GM04503 (cell line): Measurements from ENCODE around the gene GRID1.
"Not testable (repeated sequence)": the region's sequence is repeated elsewhere in the genome, so short reads cannot be mapped to it uniquely, and the experiment has no call there.

Experiments used
- DNase-seq: peaks from one replicate; pipeline ENCODE4 v3.0.0-alpha.2; 2012; ENCODE audit warnings: low read depth

Gene GRID1

DNA sequence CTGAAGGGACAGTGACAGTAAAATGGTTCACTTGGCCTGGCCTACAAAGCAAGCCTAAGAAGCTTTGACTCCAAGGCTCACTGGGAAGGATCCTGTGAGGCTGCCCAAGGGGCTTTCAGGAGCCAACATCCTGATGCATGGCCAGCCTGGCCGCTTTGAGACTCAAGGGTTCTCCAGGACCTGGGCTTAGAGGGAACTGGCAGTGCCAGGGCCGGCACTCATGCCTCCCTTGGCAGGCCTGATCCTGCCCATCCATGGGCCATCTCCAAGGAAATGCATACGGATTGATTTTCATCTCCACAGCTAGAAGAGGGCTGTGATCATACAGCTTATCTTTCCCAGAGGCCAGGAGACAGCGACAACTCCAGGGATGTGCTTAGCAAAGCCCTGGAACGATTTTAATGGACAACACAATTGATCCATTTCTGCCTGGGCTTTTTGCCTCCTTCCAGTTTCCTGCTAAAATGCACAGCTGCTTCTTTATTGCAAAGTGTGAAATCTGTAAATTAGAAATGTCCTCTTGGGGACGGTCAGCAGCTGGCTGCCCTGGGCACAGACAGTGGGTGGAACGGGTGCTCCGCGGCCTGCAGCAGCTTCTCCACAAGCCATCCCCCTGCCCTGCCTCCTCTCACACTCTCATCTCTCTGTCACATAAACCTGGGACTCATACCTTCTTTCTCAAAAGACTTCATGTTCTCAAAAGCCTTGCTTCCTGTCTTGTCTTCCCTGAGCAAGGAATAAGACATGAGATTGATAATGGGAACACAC lies 288.5 kb downstream of the GRID1 start:
- no peak for DNase-seq

DNA sequence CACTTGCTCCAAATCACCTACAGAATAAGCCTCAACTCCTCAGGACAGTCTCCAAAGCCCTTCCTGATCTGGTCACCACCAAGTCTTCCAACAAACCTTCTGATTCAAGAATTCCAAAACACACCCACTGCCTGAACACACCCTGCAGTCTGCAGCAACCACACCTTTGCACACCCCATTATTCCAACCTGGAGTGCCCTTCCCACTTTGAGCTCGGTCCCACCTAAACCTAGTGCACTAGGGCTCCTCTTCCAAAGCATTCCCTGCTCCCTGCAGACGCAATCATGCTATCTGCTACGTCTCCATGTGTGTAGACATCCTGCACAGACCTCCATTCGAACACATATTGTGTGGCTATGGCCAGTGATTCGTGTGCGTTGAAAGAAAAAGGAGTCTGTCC lies 289.3 kb downstream of the GRID1 start:
- DNase-seq = no peak

DNA sequence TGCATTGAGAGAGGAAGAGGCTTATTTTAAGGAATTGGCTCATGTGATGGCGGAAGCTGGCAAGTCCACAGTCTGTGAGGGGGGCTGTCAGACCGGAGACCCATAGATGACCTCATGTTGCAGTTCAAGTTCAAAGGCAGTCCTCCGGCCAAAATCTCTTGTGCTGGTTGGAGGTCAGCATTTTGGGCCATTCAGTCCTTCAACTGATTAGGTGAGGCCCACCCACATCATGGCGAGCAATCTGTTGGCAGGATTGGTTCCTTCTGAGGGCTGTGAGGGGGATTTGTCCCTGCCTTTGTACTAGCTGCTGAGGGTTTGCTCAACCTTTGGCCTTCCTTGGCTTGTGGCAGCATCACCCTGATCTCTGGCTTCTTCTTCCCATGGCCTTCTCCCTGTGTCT lies 290.1 kb downstream of the GRID1 start:
- DNase-seq = not testable (repeated sequence)

DNA sequence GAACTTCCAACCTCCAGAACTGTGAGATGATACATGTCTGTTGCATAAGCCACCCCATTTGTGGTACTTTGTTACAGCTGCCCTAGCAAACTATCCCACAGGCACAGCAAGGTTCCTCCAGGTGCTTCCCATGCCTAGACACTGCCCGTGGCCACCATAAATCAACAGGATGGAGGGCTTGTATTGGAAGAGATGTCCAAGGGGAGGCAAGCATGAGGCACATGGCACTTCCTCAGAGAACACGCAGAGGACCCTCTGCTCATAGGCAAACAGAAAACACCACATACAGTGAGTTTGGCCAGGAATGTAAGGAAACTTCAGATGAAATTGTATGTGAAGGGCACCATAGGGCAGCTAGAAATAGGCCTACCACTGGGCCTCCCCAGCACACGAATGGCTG lies 291.1 kb downstream of the GRID1 start:
- no peak for DNase-seq

DNA sequence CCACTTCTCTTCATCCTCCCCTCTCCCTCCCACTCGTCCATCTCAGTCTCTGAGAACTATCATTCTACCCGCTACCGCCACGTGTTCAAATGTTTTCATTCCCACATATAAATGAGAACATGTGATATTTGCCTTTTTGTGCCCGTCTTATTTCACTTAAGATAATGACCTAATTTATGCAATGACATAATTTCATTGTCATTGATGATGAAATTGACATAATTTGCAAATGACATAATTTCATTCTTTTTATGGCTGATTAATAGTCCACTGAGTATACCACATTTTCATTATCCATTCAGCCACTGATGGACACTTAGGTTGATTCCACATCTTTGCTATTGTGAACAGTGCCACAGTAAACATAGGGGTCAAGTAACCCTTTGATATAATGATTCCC lies 292.3 kb downstream of the GRID1 start:
- DNase-seq = no peak

DNA sequence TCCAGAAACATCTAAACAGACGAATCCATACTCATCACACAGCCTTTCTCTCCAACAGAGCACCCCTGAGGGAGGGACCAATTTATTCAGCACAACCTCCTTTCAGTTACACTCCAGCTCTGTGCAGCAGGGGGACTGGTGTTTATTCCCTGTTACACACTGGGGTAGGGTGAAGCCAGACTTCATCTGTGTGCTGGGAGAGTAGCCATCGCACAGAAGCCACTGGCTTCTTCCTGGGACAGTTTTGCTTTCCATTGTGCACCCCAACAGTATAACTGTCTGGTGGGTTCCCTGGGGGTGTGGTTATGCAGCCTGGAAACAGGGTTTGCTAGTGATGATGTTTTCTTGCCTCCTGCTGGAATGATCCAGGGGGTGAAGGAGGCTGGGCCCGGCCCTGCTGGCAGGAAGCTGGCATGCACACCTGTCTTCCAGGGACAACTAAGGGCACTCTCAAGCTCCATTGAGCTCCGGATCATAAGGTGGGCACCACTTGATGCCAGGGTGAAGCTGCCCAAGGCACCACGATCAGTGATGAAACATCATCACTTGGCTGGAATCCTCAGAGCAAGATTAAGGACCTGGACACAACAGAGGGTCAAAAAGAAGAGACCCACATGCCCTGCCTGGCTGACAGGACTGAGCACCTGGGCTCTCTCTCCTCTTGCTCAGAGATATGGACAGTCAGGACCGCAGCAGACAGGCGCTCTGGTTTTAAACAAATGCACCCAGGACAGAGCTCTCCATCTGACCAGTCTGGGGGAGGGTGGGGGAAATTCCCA lies 293.2 kb downstream of the GRID1 start:
- no peak for DNase-seq

DNA sequence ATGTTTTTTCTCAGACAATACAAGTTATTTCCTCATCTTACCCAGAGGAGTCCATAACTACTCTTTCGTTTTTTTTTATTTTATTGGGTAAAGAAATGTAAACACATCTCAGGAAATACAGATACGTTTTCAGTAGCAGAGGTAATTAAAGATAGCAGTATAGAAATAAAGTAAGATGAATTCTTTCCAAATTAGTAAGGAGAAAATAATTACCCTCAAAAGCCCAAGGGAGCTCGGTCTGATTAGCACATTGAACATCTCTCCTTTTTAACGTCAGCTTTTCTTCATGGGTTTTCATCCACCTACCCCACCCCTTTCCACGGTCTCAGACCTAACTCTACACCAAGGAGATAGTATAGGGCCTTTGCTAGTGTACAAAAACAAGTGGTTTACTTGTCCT lies 294.2 kb downstream of the GRID1 start:
- DNase-seq = no peak

DNA sequence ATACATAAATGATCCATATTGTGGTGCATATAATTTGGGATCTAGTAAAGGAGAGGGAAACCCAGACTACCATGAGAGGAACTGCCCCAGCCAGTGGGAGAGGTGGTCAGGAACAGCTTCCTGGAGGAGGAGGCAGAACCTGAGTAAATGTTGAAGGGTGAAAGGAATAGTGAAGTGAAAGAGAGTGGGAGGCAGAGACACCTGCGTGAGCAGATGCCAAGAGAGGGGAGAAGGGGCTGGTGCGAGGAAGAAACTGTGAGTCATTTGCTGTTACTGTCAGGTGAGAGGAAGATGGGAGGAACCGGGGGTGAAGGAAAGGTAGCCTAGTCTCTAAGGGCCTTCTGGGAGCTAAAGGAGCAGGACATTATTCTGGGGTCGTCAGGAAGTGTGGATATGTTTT lies 294.8 kb downstream of the GRID1 start:
- no peak for DNase-seq

DNA sequence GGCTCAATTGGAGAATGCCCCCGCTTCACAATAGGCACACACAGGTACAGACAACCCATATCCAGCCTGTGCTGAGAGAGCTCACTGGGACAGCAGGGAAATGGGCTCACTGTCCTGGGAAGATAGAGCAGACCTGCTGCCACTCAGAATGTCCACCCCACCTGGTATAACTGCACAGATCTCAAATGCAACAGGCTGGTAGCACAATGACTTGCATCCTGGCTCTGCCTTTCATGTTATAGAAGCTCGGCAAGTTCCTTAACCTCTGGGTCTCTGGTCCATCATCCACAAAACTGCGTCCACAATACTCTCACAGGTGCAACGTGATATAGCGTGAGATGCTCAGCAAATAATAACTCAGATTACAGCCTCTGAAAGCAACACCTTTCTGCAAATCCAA lies 295.4 kb downstream of the GRID1 start:
- DNase-seq = no peak

DNA sequence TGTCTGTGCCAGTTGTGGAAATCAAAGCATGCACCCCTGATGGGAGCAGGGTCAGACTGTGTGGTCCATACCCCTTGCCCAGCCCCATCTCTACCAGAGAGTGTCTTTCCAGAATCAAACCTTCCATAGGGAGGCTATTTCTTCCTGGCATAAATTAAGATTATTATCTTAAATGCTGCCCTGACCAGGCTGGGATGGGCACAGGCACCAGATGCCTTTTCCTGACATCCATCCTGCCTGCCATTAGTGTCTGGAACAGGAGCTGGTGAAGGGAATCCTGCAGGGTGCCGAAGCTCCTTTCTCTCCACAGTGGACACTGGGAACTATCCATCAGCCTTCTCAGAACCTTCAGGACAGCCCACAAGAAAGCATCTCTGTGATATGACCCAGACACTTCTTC lies 296.3 kb downstream of the GRID1 start:
- no peak for DNase-seq

DNA sequence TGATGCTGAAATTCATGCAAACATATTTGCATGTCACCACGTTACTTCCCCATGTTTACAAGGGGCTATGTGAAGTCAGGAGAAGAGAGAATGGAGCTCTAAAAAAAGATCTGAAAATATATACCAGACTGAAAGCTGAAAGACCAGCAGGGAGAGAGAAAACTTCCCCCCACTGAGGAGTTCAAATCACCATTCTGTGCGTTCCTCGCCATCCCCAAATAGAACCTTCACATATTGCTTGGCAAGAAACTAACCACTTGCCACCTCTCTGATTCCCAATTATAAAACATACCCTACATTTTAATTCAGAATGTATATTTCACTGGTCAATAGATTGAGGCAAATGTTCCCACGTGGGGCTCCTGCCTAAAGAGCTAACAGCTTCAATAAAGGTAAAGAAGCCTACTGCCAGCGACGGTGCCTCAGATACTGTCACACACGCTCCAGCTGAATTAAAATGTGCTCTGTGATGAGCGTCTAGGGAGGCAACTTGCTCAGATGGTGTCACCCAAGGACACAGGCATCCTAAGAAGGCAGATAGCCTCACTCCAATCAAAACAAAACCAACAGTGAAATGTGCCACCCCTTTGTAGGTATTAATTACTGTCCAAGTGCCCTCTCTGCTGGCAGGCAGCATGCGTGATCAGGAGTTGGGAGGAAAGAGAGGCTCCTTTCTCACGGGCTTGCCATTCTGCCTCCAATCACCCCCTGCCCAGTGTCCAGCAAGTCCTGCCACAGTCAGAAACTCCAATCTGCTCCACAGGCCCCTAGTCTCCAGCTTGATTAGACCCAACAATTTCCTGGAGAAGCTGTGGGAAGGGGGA lies 298.2 kb downstream of the GRID1 start:
- DNase-seq = no peak

DNA sequence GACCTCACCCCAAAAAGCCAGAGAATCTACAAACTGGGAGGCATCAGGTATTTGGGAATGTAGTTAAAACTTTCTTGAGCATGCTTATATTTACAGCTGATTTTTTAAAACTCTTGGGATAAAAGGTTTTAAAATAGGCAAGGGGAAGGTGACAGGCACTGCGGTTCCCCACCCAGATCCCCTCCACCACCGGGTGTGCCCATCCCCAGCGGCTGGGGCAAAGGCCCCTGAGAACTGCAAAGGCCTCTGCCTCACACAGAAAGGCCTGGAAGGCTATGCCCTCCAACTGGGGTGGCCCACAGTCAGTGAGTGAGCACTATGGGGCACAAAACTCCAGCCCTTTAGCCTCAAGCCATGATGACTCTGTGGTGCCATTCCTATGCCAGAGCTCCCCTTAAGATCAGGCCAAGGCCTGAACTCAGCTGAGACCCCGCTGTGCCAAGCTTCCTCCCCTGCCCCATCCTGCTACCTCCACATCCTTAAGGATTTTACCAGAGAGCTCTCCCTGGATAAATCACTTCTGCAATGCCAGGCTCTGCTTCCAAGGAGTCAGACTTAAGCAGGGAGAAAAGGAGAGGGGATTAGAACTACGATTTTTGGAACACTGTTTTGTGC lies 299.1 kb downstream of the GRID1 start:
- no peak for DNase-seq

DNA sequence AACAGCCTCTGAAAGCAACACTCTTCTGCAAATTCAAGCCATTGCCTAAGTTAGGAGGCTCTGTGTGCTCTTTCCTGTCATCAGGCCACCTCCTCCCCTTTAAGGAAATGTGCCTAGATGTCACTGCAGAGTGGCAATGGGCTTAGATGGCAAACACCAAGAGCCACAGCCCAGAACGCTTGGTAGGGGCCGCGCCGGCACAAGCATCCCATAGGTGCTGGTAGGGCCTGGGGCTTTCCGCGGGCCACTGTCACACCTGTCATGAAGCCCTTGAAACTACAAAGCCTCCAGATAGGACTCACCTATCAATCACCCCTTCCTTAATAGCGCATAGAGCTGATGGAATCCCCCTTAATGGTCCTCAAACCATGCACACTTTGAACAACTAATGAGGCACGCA lies 299.9 kb downstream of the GRID1 start:
- DNase-seq = no peak

DNA sequence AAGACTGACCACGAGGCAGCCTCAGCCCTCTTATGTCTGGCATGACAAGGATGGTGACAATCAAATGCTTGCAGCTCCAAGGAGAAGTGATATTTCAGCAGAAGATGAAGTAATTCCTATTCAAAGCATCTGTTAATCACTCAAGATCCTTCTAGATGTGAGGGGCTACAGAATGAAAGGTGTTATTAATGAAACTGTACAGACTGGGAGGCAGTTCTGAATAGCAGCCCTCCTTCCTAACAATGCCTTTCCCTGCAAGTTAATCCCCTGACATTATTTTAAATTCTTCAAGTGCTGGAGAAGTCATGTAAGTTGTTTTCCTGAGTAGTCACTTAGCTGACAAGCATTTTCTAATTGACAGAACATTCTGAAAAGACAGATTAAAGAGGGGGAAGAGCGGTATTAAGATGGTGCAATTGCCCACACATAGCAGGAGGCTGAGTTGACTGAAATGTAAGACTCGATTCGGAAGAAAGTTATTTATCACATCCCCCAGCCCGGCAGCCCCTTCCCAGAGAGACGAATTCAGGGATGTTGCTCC lies 300.8 kb downstream of the GRID1 start:
- DNase-seq = no peak

DNA sequence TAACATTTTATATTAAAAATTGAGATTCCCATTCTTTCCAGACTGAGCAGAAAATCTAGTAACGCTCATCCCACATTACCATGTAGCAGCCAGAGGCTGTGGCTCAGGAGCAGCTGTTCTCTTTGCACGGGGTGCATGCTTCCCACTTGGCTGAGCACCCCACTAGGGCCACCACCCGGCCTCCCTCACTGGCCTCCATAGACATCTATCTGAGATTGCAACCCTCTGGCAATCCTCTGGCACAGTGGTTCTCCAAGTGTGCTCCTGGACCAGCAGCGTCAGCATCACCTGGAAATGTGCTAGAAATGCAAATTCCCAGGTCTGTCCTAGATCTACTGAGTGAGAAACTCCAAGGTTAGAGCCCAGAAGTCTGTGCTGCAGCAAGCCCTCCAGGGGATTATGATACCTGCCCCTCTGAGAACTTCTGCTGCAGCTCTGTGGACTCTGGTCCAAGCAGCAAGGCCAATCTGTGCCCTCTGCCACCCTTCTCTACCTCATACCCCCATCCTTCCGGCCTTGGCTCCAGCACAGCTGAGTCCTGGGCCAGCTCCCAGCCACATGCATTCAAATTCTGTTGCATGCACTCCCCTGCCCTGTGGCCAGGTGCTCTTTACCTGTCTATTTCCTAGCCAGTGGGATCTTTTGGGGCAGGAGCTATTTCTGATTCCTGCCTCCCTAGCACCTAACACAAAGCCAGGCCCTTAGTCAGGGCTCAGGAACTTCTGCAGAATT lies 301.5 kb downstream of the GRID1 start:
- no peak for DNase-seq

DNA sequence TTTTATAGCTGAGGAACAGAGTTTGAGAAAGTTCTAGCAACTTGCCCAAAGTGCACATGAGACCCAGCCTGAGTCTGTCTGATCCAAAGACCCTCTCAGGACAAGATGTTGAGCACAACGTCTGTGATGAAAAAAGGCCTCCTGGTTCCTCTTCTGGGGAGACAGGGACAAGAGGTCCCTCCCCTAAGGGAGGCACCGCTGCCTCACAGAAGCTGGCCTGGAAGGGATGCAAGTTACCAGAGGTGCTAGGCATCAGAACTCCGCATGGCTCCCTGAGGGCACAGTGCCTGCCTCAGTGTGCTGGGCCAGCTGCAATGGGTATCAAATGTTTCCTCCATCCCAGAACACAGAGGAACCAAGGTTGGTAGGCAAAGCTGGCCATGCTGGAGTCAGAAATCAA lies 302.4 kb downstream of the GRID1 start:
- DNase-seq = no peak

DNA sequence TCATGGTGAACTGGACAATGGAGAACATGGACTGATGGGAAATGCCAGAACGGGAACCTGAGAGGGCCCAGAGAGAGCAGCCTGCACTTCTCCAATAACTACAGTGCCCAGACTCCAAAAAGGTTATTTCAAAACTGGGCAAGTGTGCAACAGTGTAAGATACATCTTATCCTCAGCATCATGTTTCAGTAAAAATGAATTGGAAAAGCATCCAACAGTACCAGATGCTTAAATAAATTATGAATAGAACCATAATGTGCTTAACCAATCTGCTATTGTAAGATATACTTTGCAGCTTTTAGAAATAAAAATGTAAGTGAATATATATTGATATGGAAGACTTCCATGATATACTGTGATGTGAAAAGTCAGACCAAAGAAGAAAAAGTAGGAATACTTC lies 303.3 kb downstream of the GRID1 start:
- DNase-seq = no peak

DNA sequence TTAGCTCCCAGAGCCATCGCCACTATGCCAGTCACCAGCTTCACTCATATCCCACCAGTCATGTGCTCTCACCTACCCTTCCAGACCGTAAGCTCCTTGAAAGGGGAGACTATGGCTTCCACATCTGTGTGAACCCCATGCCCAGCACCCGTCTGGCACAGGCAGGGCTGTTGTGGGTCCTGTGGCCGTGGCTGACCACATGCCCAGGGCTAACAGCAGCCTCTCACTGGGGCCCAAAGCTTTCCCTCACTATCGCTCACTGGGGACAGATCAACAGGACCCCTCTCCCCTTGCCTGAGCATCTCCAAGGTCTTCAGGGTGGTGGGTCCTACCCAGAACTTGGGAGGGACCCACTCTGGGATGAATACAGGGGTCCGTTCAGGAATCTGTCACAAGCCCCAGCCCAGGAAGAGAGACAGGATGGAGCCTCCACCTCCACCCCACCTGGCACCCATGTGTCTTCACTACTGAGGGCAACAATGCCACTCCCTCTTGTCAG lies 303.9 kb downstream of the GRID1 start:
- no peak for DNase-seq

DNA sequence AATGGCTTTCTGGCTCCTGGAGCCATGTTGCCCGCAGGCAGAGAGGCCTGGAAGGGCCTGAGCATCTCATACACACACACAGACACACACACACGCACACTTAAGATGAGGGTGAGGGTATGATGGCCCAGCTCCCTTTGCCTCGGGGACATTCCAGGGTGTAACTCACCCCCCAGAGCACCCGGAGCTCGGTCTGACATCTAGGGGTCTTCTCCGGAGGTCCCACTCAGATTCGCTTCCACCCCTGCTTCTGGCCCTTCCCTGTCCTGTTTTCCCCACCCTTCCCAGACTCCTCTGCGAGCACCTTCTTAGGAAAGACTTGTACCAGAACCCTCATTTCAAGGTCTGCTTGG lies 304.4 kb downstream of the GRID1 start:
- DNase-seq = no peak

DNA sequence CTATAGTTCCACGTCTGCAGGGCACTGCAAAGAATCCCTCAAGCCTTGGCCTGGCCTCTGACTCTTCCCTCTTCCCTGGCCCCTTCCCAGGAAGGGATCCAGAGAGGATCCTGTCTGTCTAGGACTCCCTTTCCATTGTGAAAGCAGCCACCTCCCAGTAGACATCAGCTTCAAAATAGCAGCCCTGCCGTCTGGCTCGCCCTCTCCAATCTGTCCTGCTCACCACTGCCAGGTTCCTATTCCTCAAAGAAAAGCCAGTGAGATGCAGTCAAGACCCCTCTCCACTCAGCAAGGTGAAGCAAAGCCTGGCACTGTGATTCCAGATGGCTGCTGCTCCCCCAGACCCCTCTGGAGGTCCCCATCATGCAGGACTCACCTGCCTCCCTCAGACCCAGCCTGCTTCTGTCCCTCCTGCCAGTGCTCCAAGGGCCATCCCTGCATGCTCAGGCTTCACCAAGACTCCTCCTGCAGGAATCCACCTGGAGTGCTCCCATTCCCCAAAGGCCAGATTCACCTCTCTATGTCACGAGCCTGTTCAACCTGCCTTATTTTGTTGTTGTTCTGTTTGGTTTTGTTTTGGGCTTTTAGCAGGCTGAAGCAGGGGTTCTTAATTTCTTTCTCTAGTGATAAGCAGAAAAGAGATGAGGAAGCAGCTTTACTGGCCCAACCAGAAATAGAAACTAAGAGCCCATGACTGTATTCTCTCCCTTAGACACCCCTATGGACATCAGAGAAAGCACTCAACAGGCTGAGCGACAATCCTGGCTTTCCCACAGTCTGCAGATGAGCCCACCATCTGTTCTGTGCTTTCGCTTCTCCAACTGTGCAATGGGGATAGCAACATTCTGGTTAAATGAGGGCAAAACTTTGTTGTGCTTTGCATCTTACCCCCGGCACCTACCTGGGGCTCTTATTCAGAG lies 305.1 kb downstream of the GRID1 start:
- no peak for DNase-seq
